ENCODE results near the gene BAIAP2L2.
A peak's percentile ranks its signal among the peaks of the same experiment; 100 is the strongest.
"Not testable (repeated sequence)": the region's sequence is repeated elsewhere in the genome, so short reads cannot be mapped to it uniquely, and the experiment has no call there.

Gene BAIAP2L2

GRCh38 chr22:38110008-38110862 is at the start of gene BAIAP2L2:
TSS of gene BAIAP2L2 (minus strand) at chr22:38110684. CDS start at chr22:38110525, 159 bp downstream.
- DNase-seq (ENCODE audit: low read depth, low spot score) = no peak
- in situ Hi-C loops (cut with HindIII; ENCODE audit: low sequenced_read_pairs) = no loop called here
- no peak for TF ChIP-seq CTCF (IDR thresholded peaks at IDR 0.05; ENCODE audit: low read depth, low read length)
- no peak within 1 kb of the TSS for H3K4me3 ChIP-seq (ENCODE audit: low read depth, low read length)

GRCh38 chr22:38155703-38156102 is 45.2 kb upstream of the BAIAP2L2 start:
- no peak for DNase-seq (ENCODE audit: low read depth, low spot score)
- no peak for TF ChIP-seq CTCF (IDR thresholded peaks at IDR 0.05; ENCODE audit: low read depth, low read length)
- H3K4me3 ChIP-seq (ENCODE audit: low read depth, low read length) = no peak overlapping the region
- in situ Hi-C loops (cut with HindIII; ENCODE audit: low sequenced_read_pairs) = no loop called here

- DNase-seq (ENCODE audit: low read depth, low spot score); in situ Hi-C loops (cut with HindIII; ENCODE audit: low sequenced_read_pairs); H3K4me3 ChIP-seq (ENCODE audit: low read depth, low read length): not testable (repeated sequence)
Measured at GRCh38 chr22:38154563-38154915, 44.1 kb upstream of the BAIAP2L2 start.

- no peak for DNase-seq (ENCODE audit: low read depth, low spot score)
- TF ChIP-seq CTCF (IDR thresholded peaks at IDR 0.05; ENCODE audit: low read depth, low read length) = no peak
- in situ Hi-C loops (cut with HindIII; ENCODE audit: low sequenced_read_pairs) = no loop called here
- H3K4me3 ChIP-seq (ENCODE audit: low read depth, low read length) = no peak overlapping the region
Measured at GRCh38 chr22:38153821-38154562, 43.5 kb upstream of the BAIAP2L2 start.

DNA sequence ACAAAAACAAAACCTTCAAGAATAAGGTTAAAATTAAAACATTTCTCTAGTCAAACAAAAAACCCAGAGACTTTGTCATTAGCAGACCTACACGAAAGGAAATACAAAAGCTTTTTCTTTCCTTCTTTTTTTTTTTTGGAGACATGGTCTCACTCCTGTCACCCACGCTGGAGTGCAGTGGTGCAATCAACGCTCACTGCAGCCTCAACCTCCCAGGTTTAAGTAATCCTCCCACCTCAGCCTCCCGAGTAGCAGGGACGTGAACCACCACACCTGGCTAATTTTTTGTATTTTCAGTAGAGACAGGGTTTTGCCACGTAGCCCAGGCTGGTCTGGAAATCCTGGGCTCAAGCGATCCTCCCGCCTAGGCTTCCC is 40.6 kb upstream of the BAIAP2L2 start:
- no peak for TF ChIP-seq CTCF (IDR thresholded peaks at IDR 0.05; ENCODE audit: low read depth, low read length)
- in situ Hi-C loops (cut with HindIII; ENCODE audit: low sequenced_read_pairs) = no loop called here
- DNase-seq (ENCODE audit: low read depth, low spot score) = no peak
- no peak overlapping the region for H3K4me3 ChIP-seq (ENCODE audit: low read depth, low read length)

DNA sequence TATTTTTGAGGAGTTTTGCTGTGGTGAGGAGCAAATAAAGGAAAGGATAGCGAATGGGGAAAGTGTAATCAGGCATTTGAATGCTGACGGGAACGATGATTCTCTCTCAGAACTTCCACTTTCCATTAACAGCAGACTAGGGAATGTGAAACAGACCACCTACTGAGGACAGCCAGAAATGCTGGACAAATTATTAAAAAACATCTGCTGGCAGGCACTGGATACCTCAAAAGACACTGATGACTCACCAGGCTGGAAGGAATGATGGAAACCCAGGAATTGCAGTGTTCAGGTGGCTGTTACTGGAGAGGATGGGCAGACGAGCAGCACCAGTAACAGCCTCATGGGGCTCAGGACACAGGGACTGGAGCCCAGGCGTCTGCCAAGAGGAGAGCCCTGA is 37.8 kb upstream of the BAIAP2L2 start:
- DNase-seq (ENCODE audit: low read depth, low spot score) = peak; percentile 83
- in situ Hi-C loops (cut with HindIII; ENCODE audit: low sequenced_read_pairs) = no loop called here
- H3K4me3 ChIP-seq (ENCODE audit: low read depth, low read length) = no peak overlapping the region
- no peak for TF ChIP-seq CTCF (IDR thresholded peaks at IDR 0.05; ENCODE audit: low read depth, low read length)

DNA sequence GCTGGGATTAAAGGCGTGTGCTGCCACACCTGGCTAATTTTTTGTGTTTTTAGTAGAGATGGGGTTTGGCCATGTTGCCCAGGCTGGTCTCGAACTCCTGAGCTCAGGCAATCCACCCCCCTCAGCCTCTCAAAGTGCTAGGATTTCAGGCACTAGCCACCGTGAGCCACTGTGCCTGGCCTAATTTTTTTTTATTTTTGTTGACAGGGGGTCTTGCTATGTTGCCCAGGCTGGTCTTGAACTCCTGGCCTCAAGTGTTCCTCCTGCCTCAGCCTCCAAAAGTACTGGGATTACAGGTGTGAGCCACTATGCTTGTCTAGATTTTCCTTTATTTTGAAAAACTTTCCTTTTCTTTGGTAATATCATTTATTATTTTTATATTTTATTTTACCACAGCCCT is 35.7 kb upstream of the BAIAP2L2 start:
- in situ Hi-C loops (cut with HindIII; ENCODE audit: low sequenced_read_pairs); H3K4me3 ChIP-seq (ENCODE audit: low read depth, low read length): not testable (repeated sequence)

More for the DNA sequence above, 35.7 kb upstream of the BAIAP2L2 start:
- not testable (repeated sequence) for DNase-seq (ENCODE audit: low read depth, low spot score)

Measured in astrocyte of the spinal cord (primary cell).